ENCODE data around the gene EXPH5. TPM values are rescaled to one million over a fixed set of nuclear protein-coding genes. Genes with fewer than 3 reads are reported as not detected.

Gene EXPH5
- total RNA-seq, 1 experiment from 2014 or later = 18.3 TPM

DNA sequence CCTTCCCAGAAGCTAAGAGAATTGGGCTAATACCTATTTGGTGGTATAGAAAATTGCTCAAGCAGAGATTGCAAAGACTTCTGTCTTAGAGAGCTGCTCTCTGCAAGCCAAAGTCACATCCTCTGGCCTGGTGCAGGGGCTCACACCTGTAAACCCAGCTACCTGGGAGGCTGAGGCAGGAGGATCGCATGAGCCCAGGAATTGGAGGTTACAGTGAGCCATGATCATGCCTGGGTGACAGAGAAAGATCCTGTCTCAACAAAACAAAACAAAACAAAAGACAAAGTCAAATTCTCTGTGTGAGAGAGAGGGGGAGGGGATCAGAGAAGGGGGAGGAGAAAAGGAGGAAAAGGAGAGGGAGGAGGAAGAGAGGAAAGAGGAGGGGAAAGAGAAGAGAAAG is 15.0 kb upstream of the EXPH5 start:
- no peak for DNase-seq (ENCODE audit: low read depth, low spot score)
- Histone ChIP-seq H3K4me2 (ENCODE audit: low read length) (no peak overlapping the region), H3K36me3 (ENCODE audit: control insufficient read depth in 1 of 2, insufficient read depth in 2 of 2, low read length in 2 of 2) (no peaks in the 10 kb centered on the region), H3K27ac (ENCODE audit: low read depth, low read length) (no peak overlapping the region), H3K9me3 (ENCODE audit: control insufficient read depth in 1 of 2, insufficient read depth in 1 of 2, low read depth in 1 of 2, low read length in 2 of 2) (no peaks in the 10 kb centered on the region), H3K4me3 (replicated peaks in 1 of 2; ENCODE audit: low read depth in 1 of 2, low read length in 2 of 2) (no peak overlapping the region), H3K27me3 (ENCODE audit: insufficient read depth, low read length) (no peaks in the 10 kb centered on the region), H3K9me2 (ENCODE audit: insufficient read depth) (no peaks in the 10 kb centered on the region), H4K20me1 (ENCODE audit: insufficient read depth) (no peaks in the 10 kb centered on the region), H3K9ac (ENCODE audit: low read length) (no peak overlapping the region), H3K4me1 (ENCODE audit: control insufficient read depth in 1 of 2, insufficient read depth in 2 of 2, low read length in 2 of 2) (peaks cover 2 to 16% of the 10 kb centered on the region in 2 experiments; a peak in 2 of 4 replicates), H3K79me2 (ENCODE audit: insufficient read depth, low read length) (no peaks in the 10 kb centered on the region), H2AFZ (ENCODE audit: low read depth, low read length, poor library complexity, severe bottlenecking) (peak overlapping the region; percentile 4)
- intact Hi-C loops (cut with micrococcal nuclease) = no loop called here
- RAD21 ChIA-PET (ENCODE audit: low non-redundant PET in 1 of 2, low total read pairs in 2 of 2, uncharacterized antibody in 2 of 2, unreplicated experiment in 2 of 2) = no interaction called here
- POLR2A ChIA-PET = interaction anchor here (1.4 kb wide), 1 partner anchor 15 kb away, joined by 5 read pairs; the partner anchor contains the start of gene EXPH5
- CTCF ChIA-PET = no interaction called here
- TF ChIP-seq RAD21 (IDR thresholded peaks at IDR 0.05; ENCODE audit: low read depth) = no peak
- TF ChIP-seq EZH2phosphoT487 (IDR thresholded peaks at IDR 0.05; ENCODE audit: borderline replicate concordance) = no peak
- ATAC-seq = no peak
- no TSS peak for BruUV-seq (replicated peaks)

DNA sequence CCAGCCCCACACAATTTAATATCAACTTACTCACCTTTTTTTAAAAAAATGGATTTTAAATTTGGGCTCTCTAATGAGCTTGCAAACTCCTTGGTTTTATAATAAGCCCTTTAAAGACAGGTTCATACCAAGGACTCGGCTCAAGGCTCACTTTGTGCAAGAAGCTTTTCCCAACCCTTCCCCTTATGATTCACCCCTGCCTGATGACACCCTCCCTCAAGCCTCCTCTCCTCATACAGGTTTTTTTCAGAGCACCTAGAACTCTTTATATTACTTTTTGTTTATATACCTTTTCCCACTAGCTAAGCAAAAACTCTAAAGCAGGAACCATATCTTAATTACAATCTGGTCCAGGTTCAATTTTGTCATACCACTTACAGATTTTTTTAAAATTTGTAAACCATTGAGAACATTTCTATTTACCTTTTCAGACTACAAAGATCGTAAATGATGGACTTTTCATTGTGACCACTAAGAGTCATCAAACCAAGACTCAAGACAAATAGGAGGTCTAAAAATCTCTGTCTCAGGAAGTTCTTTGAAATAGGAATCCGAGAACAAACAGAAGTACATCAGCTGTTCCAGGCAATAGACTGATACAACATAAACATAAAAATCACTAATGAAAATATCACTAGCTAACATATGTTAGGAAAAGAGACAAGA is 13.1 kb upstream of the EXPH5 start:
- no peaks in the 10 kb centered on the region for H3K9me2 ChIP-seq (ENCODE audit: insufficient read depth)
- H3K4me3 ChIP-seq (replicated peaks in 1 of 2; ENCODE audit: low read depth in 1 of 2, low read length in 2 of 2) = no peak overlapping the region
- ATAC-seq (no peak), DNase-seq (ENCODE audit: low read depth, low spot score) (no peak)
- no peaks in the 10 kb centered on the region for H4K20me1 ChIP-seq (ENCODE audit: insufficient read depth)
- no peaks in the 10 kb centered on the region for H3K9me3 ChIP-seq (ENCODE audit: control insufficient read depth in 1 of 2, insufficient read depth in 1 of 2, low read depth in 1 of 2, low read length in 2 of 2)
- H3K4me2 ChIP-seq (ENCODE audit: low read length) = no peak overlapping the region
- intact Hi-C loops (cut with micrococcal nuclease) = no loop called here
- no peak overlapping the region for H3K27ac ChIP-seq (ENCODE audit: low read depth, low read length)
- TF ChIP-seq FOSL1 (IDR thresholded peaks at IDR 0.05; ENCODE audit: low read depth) = 0 out of 2 replicates have a peak, but pooled peaks have one; percentile 30
- TF ChIP-seq POLR2AphosphoS5 (IDR thresholded peaks at IDR 0.05; ENCODE audit: low read depth, low read length) = no peak
- ChIA-PET CTCF (no interaction called here), RAD21 (ENCODE audit: low non-redundant PET in 1 of 2, low total read pairs in 2 of 2, uncharacterized antibody in 2 of 2, unreplicated experiment in 2 of 2) (no interaction called here), POLR2A (no interaction called here)
- H3K27me3 ChIP-seq (ENCODE audit: insufficient read depth, low read length) = no peaks in the 10 kb centered on the region
- H2AFZ ChIP-seq (ENCODE audit: low read depth, low read length, poor library complexity, severe bottlenecking) = no peak overlapping the region
- no peak overlapping the region for H3K9ac ChIP-seq (ENCODE audit: low read length)
- no peaks in the 10 kb centered on the region for H3K36me3 ChIP-seq (ENCODE audit: control insufficient read depth in 1 of 2, insufficient read depth in 2 of 2, low read length in 2 of 2)
- no peaks in the 10 kb centered on the region for H3K79me2 ChIP-seq (ENCODE audit: insufficient read depth, low read length)
- no TSS peak for BruUV-seq (replicated peaks)
- peaks cover 2 to 16% of the 10 kb centered on the region in 2 experiments; a peak in 2 of 4 replicates for H3K4me1 ChIP-seq (ENCODE audit: control insufficient read depth in 1 of 2, insufficient read depth in 2 of 2, low read length in 2 of 2)

Measured in HCT116 (cell line).